Esophagus squamous epithelium (tissue), 5 donors: ENCODE results near the gene DMBX1. TPM values are rescaled to one million over a fixed set of nuclear protein-coding genes. Genes with fewer than 3 reads are reported as not detected.

ENCODE experiments used
- DNase-seq: peaks from one replicate; lab custom pipeline; 2025; lab: John Stamatoyannopoulos, UW
- H3K27ac ChIP-seq, 4 donors: fragments of 200-600 bp; sonication (generic); one replicate each; pipeline ENCODE4 v1.5.1; 2016 to 2019; ENCODE audit warnings: mild to moderate bottlenecking in 1 of 4
- H3K27me3 ChIP-seq, 4 donors: fragments of 200-600 bp; sonication (generic); 1 replicate in 3 of 4; 2 replicates in 1 of 4; pipeline versions ENCODE4 v1.5.1 to v1.6.0; 2017 to 2021; ENCODE audit warnings: antibody characterized with exemption in 1 of 4
- H3K36me3 ChIP-seq, 3 donors: fragments of 200-600 bp; sonication (generic); one replicate each; pipeline ENCODE4 v1.5.1; 2016 to 2019
- H3K4me1 ChIP-seq, 3 donors: fragments of 200-600 bp; sonication (generic); one replicate each; pipeline ENCODE4 v1.5.1; 2017 to 2019
- H3K4me3 ChIP-seq, 4 donors: fragments of 200-600 bp; sonication (generic); 1 replicate in 3 of 4; 2 replicates in 1 of 4; pipeline ENCODE4 v1.5.1; 2016 to 2019; ENCODE audit warnings: mild to moderate bottlenecking in 2 of 4, moderate library complexity in 1 of 4
- H3K9me3 ChIP-seq, 3 donors: fragments of 200-600 bp; sonication (generic); one replicate each; pipeline ENCODE4 v1.5.1; 2016 to 2019
- CTCF ChIP-seq, 6 experiments: fragments of 450-650 bp in 4 of 6; fragments of 200-600 bp in 2 of 6; sonication (generic) in 2 of 6; IDR thresholded peaks; one replicate each; pipeline ENCODE4 v1.5.1; 2016 to 2019; ENCODE audit warnings: antibody characterized with exemption in 6 of 6, mild to moderate bottlenecking in 4 of 6, moderate library complexity in 4 of 6
- POLR2A ChIP-seq, 4 donors: fragments of 450-650 bp; IDR thresholded peaks; one replicate each; pipeline ENCODE4 v1.6.1; 2017; ENCODE audit warnings: antibody characterized with exemption in 4 of 4, mild to moderate bottlenecking in 4 of 4, moderate library complexity in 3 of 4
- WGBS, 2 donors: methylation state at CpG; one replicate each; pipeline ENCODE4 v1.1.5; 2018; 5-methylcytosine and 5-hydroxymethylcytosine counted together
- intact Hi-C: fragments of 100-400 bp; cut with DNase I; formaldehyde crosslinking; loops from one replicate; pipeline ENCODE4 v1.15.0; 2022
- total RNA-seq, 4 donors: library from RNA; depleted of rRNA; stranded (reverse); fragments of >200 nt; gene quantifications; one replicate each; pipeline ENCODE4 v1.1.0, GENCODE V29; 2016
- donor health status: DM: yes; HTN: yes; CAD: no.

The DMBX1 gene
- total RNA-seq, 4 donors from 2014 or later: not detected

- no peaks in the 10 kb centered on the region for H3K36me3 ChIP-seq
- H3K9me3 ChIP-seq: no peaks in the 10 kb centered on the region
- WGBS, 2 donors: 93 to 97% methylated on average over 2 to 4 of the region's 19 CpGs
- TF ChIP-seq POLR2A (IDR thresholded peaks at IDR 0.05) (no peak), CTCF (IDR thresholded peaks at IDR 0.05) (no peak)
- DNase-seq: no peak
- H3K4me1 ChIP-seq: no peaks in the 10 kb centered on the region
- peaks cover 0 to 22% (median 0%) of the 10 kb centered on the region in 4 donors for H3K27me3 ChIP-seq
- intact Hi-C loops: no loop called here
- no peak overlapping the region for H3K4me3 ChIP-seq
- H3K27ac ChIP-seq: no peak overlapping the region
Observed at GRCh38 chr1:46510341-46510997, 20.8 kb downstream of the DMBX1 start.

GRCh38 chr1:46510998-46511365 lies 21.3 kb downstream of the DMBX1 start:
- no peaks in the 10 kb centered on the region for H3K36me3 ChIP-seq
- peaks cover 0 to 19% (median 0%) of the 10 kb centered on the region in 4 donors for H3K27me3 ChIP-seq
- TF ChIP-seq CTCF (IDR thresholded peaks at IDR 0.05) (no peak), POLR2A (IDR thresholded peaks at IDR 0.05) (no peak)
- H3K27ac ChIP-seq: no peak overlapping the region
- H3K9me3 ChIP-seq: no peaks in the 10 kb centered on the region
- no peak overlapping the region for H3K4me3 ChIP-seq
- peaks cover 0 to under 1% (median 0%) of the 10 kb centered on the region in 3 donors for H3K4me1 ChIP-seq
- WGBS, 2 donors: 67 to 75% methylated on average over 1 to 4 of the region's 8 CpGs
- no peak for DNase-seq
- intact Hi-C loops: no loop called here

GRCh38 chr1:46512135-46512791 lies 22.6 kb downstream of the DMBX1 start:
- Histone ChIP-seq H3K4me1 (peaks cover 0 to 13% (median 4%) of the 10 kb centered on the region in 3 donors), H3K9me3 (no peaks in the 10 kb centered on the region), H3K27ac (no peak overlapping the region), H3K4me3 (no peak overlapping the region), H3K36me3 (no peaks in the 10 kb centered on the region), H3K27me3 (peaks cover 0 to 23% (median 0%) of the 10 kb centered on the region in 4 donors)
- WGBS, 2 donors: 58 to 82% methylated on average over 3 to 6 of the region's 23 CpGs
- DNase-seq: no peak
- intact Hi-C loops: no loop called here
- TF ChIP-seq CTCF (IDR thresholded peaks at IDR 0.05) (no peak), POLR2A (IDR thresholded peaks at IDR 0.05) (no peak)

- no peak for DNase-seq
- TF ChIP-seq POLR2A (IDR thresholded peaks at IDR 0.05) (no peak), CTCF (IDR thresholded peaks at IDR 0.05) (no peak)
- WGBS, 2 donors: 73 to 76% methylated on average over 6 of the region's 6 CpGs
- Histone ChIP-seq H3K4me1 (peaks cover 0 to 18% (median 4%) of the 10 kb centered on the region in 3 donors), H3K36me3 (no peaks in the 10 kb centered on the region), H3K4me3 (no peak overlapping the region), H3K9me3 (no peaks in the 10 kb centered on the region), H3K27me3 (peaks cover 0 to 28% (median 0%) of the 10 kb centered on the region in 4 donors), H3K27ac (no peak overlapping the region)
- intact Hi-C loops: no loop called here
Observed at GRCh38 chr1:46512792-46513190, 23.2 kb downstream of the DMBX1 start.

- H3K4me3 ChIP-seq: no peak overlapping the region
- TF ChIP-seq POLR2A (IDR thresholded peaks at IDR 0.05) (no peak), CTCF (IDR thresholded peaks at IDR 0.05) (no peak)
- intact Hi-C loops: no loop called here
- H3K9me3 ChIP-seq: no peaks in the 10 kb centered on the region
- no peak overlapping the region for H3K27ac ChIP-seq
- WGBS, 2 donors: 0 to 80% methylated on average over 1 of the region's 5 CpGs
- peaks cover 0 to 36% (median 0%) of the 10 kb centered on the region in 4 donors for H3K27me3 ChIP-seq
- no peak for DNase-seq
- H3K4me1 ChIP-seq: peaks cover 0 to 25% (median 4%) of the 10 kb centered on the region in 3 donors
- H3K36me3 ChIP-seq: no peaks in the 10 kb centered on the region
Observed at GRCh38 chr1:46513536-46513935, 23.9 kb downstream of the DMBX1 start.
